Stimulated activated CD4-positive, alpha-beta T cell treated with anti-CD3 and anti-CD28 coated beads, Interleukin-4, amount 100 ng/mL, for 24 hours (primary cell): ENCODE data around the gene NPM1.
A peak's percentile ranks its signal among the peaks of the same experiment; 100 is the strongest.

ENCODE experiments used
- DNase-seq: peaks from one replicate; pipeline ENCODE4 v3.0.0-alpha.2; 2020

Gene NPM1

DNA sequence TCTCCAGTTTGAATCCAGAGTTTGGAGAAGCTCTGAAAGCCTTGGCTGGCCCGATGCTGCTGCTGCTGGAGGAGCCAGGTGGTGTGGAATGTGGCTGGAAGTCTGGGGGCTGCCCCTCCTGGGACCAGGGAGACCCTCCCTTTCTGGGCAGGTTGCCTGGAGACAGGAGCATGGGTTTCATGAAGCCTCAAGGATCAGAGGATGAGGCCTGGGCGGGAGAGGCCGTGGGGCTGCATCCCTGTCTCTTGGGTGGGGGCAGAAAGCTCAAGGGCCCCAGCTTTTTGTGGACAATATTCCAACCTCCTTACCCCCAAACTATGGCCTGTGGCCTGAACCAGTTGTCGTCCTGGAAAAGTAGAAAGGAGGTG is 41.9 kb downstream of the NPM1 start:
- no peak for DNase-seq

DNA sequence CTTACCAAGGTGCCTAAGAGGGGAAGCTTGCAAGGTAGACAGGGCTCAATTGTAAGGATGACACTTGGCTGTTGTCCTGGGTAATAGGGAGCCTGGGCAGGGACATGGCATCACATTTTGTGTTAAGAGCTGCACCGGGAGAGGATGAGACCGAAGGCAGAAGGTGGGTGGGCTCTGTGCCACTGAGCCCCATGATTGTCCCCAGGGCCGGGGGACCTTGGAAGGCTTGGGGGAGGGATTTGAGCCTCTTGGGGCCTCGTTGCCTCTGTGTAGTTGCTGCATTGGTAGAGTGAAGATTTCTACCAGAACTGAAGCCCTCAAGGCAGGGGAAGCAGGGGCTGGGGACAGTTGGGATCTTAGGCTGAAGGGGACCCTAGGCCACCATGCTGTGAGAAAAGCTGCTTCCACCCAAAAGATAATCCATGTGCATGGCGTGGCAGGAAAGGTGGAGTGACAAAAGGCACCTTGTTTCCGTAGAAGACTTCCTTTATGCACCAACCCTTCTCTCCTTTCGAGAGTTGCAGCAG is 43.7 kb downstream of the NPM1 start:
- DNase-seq, result no peak

DNA sequence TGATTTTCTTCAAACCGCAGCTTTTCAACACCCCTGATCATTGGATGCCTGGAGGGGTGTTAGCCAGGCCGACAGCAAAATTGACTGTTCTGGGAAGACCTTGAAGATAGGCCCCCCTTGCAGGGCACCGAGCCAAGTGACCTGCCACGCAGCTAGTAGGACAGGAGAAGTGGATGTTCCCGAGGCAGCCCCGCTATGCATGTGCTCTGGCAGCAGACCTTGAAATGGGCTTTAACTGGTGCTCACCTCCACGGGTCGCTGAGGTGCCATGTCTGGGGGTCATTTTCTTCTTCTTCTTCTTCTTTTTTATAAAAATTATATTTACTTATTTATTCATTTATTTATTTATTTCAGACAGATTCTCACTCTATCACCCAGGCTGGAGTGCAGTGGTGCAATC is 44.4 kb downstream of the NPM1 start:
- no peak for DNase-seq

DNA sequence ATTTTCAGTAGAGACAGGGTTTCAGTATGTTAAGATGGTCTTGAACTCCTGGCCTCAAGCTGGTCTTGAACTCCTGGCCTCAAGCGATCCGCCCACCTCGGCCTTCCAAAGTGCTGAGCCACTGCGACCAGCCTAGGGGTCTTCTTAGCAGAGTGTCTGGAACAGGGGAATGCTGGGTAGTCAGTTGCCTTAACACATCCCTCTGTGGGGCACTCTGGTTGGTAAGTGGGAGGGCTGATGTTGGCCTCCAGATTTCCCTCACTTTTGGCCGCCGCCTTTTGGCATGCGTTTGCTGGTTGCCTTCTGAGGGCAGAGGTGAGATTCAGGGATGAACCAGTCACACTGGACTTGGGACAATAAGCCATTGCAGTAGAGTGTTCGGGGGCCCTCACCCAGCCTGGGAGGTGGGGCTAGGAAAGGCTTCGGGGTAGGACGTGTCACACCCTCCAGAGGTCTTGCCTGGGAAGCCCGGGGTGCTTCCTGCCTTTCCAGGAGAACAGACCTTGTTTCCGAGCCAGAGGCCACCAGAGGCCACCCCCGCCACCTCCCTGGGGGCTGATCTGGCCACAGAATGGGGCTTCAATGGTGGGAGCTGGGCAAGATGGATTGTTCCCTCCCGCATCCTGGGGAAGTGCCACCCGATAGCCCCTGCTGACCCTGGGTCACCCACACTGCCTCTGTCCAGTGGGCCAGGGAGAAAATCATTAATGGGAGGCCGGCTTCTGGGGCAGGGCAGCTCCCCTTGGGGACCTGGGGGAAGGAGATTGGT is 45.1 kb downstream of the NPM1 start:
- no peak for DNase-seq

DNA sequence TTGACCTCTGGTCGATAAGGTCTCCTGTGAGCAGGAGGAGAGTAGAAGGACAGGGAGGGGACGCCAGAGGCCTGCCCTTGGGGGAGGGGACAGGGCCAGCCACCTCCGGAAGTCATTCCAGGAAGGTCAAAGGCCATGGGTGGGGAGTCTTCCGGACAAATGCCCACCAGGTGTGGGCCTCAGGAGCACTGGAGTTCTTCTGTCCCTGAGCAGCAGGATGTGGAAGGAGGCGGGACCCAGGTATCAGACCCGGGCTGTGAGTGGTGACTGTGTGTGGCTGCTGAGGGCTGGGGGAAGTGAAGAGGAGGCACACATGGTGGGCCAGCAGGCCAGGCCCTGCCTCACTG is 45.7 kb downstream of the NPM1 start:
- DNase-seq, result no peak

DNA sequence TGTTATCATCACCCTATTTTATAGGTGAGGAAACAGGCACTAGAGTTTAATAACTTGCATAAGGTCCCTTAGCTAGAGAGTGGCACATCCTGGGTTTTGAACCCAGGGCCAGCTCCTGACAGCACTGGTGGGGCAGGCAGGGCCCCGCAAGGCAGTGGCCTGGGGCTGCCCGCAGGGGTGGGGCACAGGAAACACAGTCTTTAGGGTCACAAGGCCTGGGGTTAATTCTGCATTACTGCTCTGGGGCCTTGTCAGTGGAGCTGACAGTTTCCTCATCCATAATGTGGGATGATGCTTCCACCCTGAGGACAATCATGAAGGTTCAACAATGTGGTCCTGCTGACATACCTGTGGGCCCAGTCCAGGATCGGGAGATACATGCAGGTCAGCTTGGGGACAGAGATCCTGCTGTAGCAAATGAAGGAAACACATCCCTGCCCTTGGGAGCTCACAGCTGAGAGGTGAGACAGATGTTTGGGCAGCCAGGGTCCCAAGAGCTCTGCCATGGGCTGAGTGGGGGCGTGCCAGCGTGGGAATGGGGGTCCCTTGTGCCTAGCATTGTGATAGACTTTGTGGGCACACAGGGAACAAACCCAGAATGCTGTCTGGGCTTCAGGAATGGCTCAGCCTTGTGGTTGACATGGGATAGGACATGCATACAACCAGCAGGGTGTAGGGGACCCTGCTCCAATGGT is 46.5 kb downstream of the NPM1 start:
- no peak for DNase-seq

DNA sequence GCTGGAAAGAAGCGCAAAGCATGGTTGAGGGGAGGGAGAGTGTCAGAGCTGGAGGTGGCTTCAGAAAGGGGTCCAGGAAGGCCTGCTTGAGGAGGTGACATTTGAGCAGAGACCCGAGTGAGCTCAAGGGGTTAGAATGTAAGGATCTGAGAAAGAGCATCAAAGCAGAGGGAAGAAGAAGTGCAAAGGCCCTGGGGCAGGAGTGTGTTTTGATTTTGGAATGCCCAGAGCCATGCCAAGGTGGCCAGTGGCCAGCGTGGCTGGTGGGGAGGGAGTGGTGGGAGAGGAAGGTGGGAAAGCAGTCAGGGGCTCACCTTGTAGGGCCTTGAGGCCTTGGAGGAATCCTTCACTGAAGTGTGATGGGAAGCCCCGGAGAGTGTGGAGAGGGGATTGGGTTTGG is 47.2 kb downstream of the NPM1 start:
- DNase-seq, result no peak

DNA sequence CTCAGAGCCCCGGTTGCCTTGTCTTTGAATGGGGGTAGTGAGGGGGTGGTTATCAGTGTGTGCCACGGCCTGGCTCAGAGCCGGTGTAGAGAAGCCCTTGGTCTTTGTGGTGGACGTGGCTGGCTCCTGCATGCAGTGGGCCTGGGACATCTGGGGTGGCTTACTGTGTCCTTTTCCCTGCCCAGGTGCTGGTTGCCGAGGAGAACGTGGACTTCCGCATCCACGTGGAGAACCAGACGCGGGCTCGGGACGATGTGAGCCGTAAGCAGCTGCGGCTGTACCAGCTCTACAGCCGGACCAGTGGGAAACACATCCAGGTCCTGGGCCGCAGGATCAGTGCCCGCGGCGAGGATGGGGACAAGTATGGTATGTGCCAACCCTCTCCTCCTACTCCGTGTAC is 48.3 kb downstream of the NPM1 start:
- DNase-seq, result no peak

DNA sequence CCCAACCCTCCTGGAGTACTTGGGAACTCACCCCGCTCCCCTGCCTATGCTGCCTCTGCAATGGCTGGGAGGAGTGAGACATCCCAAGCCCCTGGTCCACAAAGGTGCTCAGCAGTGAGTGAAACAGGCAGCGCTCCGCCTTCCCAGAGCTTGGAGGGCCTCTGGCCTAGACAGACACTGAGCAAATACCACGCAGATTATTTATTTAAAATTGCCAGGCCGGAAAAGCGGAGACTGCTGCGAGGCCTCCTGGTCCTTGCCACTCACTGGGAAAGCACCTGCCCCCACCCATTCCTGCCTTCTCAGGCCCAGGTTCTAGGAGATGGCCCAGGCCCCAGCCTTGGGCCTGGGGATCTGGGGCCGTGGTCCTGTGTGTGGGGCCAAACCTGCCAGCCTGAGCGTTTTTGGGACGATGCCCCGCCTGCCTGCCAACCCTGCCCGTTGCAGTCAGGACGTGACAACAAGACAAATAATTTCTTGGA is 49.2 kb downstream of the NPM1 start:
- no peak for DNase-seq

DNA sequence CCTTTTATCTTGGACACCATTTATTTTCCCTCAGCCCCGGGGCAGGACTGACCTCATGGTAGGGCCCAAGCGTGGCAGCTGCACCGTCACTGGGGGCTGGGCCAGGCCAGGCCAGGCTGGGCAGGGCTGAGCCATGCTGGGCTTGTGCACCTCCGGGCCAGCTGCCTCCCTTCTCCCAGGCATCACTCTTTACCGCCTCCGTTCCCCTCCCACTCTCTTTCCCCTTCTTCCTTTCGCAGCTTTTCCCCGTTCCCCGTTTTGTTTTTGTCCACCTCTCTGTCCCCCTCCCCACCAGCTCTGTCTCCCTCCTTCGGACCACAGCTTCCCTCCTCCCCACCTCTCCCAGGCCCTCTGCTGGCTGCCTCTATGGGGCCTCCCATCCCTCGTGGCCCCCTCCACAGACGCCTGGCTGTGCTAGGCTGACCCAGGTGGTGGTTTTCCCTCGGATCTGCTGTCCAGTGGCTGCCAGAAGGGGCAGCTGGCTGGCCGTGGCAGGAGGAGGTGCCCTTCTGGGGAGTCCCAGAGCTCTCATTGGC is 49.7 kb downstream of the NPM1 start:
- DNase-seq, result no peak

DNA sequence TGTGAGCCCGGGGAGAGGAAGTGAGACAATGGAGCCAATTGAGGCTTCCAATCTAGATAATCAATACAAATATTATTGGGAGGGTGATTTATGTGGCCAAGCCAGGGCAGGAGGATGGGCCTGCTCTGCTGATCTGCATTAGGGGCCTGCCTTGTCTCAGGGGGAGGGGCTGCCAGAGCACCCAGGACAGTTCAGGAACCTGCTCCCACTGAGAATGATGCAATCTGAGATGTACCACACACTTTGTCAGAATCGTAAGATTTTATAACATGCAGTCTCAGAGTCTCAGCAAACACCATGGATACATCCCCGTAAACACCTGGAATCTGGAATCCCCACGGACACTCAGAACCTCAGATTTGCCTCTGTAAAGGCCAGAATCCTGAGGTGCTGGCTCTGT is 51.1 kb downstream of the NPM1 start:
- DNase-seq, result no peak

DNA sequence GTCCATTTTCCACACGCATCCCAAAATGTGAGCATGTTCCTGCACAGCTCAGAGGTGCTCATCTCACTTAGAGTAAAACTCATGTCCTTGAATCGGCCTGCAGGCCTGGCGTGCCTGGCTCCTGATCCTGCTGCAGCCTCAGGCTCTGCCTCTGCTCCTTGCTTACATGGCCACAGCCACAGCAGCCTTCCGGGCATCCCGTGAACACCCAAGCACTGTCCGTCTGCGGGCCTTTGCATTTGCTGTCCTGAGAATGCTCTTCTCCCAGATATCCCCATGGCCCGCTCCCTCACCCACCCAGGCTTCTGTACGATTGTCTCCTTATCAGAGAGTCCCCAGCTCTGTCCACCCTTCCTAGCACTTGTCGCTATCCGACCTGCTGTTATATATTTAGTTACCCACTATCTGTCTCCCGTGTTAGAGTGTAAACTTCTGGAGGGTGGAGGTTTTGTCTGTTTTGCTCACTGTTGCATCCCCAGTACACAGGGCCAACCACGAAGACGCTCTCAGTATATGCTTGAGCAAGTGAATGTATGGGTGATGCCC is 53.7 kb downstream of the NPM1 start:
- no peak for DNase-seq

DNA sequence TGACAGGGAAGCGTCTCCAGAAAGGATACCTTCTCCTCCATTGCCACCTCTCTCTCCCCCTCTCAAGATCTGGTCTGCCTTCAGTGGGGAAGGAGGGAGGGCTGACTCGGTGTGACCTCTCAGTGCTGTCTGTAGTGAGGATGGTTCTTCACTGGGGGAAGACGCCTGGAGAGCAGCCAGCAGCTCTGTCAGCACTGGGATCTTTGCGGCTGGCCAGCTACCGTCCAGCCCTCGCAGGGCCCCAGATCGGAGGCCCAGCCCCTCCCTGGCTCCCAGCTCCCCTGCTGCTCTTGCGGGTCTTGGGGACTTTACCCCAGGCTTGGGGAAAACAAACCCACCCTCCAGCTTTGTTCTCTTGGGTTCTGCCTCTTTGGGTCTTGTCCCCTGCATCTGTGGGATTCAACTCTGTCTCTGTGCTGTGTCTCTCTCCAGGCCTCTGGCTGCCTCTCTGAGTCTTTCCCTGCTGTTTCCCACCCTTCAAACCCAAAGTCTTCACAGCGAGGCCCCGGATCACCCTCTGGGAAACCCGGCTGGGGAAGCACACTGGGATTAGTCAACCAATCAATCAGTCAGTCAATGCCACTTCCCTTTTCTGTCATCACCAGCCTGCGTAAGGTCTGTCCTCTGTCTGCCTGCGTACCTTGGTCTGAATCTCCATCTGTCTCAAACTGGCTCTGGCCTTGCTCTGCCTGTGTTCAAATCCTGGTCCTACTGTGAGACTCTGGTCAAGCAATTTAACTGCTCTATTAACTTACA is 54.8 kb downstream of the NPM1 start:
- DNase-seq, result no peak

DNA sequence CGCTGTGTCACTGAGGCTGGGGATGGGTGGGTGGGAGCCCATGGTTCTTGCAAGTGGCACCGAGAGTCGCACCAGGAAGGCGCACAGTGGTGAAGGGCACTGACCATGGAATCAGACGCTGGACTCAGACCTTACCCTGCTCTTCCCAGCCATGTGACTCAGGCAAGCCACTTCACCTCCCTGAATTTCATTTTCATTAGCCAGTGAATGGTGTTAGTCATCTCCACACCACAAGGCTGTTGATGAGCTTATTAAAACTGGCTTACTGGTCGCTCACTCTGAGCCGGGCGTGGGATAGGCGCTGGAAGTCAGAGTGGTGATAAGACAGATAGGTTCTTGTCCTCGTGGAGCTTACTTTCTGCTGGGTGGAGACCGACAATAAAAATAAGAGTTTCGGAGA is 56.9 kb downstream of the NPM1 start:
- DNase-seq, result no peak

DNA sequence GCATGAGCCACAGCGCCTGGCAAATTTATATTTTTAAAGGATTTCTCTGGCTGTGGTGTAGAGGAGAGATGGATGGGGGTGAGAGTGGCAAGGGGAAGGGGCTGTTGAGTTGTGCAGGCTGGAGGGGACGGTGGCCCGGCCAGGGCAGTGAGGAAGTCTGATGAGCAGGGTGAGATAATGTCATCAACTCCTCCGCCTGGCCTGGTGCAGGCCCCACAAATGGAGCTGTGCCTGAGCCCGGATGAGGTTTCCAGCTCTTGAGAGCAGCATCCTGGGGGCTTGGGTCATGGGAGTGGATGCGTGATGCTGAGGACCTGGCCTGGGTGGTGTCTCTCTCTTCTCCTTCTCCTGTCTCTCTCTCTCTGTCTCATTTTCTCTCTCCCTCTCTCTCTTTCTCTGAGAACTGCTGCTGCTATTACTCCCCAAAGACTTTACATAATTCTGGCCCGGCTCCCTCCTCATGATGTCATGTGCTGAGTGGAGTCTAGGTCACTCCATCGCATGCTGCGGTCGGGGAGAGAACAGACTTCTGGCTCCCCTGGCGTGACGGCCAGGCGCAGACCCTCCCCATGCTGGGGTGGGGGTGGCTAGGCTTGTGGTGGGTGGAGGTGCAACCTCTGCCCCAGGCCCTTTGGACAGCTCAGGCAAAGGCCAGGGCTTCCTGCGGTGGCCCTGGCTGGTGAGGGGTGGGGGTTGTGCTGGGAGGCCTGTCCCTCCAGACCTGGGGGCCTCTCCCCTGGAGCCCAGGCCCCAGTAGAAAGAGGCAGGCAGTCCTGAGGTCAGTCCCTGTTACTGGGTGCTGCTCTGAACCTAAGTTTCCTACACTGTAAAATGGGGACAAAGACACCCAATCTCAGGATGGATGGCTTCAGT is 58.2 kb downstream of the NPM1 start:
- no peak for DNase-seq

DNA sequence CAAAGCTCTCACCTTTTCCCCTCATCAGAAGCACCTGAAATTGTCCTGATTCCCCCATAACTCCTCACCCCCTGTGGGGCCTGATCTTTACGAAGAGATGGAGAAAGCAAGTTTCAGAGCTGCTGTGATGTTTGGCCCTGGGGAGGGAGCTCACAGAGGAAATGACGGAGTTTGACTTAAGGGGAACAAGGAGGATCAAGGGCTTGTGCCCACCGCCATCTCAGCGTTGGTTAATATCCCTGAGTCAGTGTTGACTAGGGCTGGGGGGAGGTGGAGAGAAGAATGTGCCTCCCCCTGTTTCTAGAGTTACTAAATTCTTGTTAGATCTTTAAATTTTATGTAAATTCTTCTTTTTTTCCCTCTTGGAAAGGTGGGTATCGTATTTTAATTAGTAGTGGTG is 59.6 kb downstream of the NPM1 start:
- no peak for DNase-seq

DNA sequence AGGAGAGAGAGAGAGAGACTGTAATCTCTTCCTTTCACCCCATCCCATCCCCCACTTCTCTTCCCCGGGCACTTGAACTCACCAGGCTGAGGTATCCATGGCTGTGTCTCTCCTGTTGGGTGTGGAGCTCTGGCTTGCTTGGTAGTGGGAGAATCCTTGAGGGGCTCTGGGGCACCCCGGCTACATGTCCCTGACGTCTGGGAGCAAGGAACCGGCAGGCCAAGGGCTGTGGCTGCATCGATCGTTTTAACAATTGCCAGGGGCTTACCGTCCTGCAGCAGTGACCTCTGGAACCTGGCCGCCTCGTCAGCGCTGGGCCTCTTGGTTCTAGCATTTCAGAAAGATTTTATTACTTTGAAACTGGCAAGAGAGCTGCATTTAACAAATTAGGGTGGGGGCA is 61.8 kb downstream of the NPM1 start:
- no peak for DNase-seq

DNA sequence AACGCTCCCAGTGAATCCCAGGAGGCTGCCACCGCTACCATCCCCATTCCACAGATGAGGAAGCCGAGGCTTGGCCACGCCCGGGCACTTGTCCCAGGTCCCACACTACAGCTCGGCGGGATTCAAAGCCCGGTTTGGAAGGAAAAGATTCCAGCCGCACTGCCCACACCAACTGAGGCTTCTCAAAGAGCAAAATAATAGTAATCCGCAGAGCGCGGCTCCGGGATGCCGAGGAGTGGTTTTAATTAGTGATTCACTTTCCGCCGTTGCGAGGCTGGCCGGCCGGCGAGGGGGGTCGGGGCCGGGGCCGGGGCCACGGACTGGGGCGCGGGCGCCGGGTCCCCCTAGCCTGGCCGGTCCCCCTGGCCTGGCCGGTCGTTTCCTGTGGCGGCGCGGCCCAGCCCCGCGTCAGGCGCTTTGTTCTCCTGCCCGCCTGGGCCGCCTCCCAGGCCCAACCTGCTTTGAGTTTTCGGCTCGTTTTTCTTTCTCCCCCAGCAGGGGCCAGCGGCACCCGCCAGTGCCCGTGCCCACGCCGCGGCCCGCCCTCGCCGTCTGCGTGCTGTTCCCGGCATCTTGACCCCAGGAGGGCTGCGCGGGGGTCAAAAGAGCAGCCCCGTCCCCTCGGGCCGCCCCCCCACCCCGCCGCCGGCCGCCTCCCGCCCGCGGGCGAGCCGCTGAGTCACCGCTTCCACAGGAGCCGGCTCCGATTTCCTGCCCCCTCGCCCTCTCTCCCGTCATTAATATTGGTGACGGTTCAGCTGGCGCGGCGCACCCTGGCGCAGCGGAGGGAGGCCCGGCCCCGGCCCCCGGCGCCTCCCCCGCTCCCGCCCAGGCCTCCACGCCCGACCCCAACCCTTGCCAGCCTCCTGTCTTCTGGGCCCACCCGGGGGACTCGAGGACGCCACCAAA is 63.0 kb downstream of the NPM1 start:
- DNase-seq, result peak; percentile 22

DNA sequence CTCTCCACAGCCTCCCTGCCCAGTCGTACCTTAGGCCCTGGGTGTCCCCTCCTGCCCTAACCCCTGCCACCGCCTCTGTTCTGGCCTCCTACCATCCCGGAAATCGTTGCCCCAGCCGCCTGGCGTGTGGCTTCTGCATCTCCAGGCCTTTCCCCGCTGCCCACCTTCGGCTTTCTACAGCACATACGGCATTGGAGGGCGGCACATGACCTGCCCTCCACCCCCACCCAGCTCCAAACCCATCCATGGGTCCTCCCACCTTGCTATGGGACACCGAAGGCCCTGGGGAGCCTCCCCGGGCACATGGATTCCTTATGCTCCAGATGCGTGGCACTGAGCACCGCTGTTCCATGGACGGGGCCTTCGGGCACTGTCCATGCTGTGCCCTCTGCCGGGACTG is 63.8 kb downstream of the NPM1 start:
- no peak for DNase-seq

DNA sequence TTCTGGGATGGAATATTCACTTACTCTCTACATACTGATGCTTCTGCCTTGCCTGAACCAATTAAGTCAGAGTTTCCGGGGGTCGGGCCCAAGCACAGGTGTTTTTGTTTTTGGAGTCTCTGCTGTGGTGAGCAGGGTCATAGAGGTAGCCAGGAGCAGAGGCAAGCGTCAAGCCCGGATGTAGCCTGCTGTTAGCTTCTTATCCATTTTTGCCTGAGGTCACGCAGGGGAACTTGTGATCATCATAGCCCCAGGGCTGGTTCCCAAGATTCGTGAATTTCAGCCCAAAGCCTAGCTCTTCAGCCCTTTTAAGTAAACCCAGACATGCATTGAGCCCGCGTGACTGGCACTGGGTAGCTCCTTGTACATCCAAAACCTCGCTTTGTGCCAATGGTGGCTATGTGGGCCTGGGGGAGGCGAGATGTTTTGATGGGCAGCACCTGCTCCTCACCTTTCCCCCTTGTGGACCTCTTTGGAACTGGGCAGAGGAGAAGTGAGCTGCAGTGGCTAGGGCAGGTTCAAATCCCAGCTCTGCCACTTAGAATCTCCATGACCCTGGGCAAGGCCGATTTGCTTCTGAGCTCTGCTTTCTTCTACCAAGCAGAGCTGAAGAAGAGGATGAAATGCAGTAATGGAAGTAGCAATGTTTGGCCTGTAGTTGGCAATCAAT is 65.5 kb downstream of the NPM1 start:
- DNase-seq, result no peak

DNA sequence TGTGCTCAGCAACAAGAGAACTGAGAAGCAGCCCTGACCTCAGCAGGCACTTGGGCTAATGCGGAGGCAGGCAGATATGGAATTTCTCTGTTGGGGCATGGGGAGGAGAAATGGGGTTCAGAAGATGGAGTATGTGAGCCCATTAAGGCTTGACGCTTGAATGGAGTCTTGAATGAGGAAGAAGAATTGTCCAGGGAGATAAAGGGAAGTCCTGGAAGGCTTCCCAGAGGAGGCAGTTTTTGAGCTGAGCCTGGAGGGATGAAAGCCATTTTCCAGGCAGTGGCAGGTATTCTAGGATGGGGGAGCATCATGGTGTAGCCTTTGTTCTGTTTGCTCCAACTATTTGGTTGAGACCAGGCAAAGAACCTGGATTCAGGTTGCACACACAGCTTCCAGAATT is 66.3 kb downstream of the NPM1 start:
- DNase-seq, result no peak
